ENCODE measurements around the gene ARHGAP32. TPM values are rescaled to one million over a fixed set of nuclear protein-coding genes. Genes with fewer than 3 reads are reported as not detected.

Gene ARHGAP32
- total RNA-seq, 1 experiment from 2014 or later: 27.8 TPM

DNA sequence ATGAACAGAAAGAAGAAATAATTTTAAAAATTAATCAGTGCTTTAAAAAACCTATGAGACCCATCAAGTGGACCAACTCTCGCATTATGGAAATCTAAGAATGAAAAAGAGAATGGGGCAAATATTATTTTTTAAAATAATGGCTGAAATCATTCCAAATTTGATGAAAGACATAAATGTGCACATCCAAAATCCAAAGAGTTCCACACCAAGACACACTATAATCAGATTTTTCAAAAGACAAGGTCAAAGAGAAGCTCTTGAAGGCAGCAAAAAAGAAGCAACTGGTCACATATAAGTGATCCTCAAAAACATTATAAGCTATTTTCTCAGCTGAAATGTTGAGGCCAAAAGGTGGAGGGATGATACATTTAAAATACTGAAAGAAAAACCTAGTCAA, 85.3 kb downstream of the ARHGAP32 start:
- TF ChIP-seq, protein P1, sequence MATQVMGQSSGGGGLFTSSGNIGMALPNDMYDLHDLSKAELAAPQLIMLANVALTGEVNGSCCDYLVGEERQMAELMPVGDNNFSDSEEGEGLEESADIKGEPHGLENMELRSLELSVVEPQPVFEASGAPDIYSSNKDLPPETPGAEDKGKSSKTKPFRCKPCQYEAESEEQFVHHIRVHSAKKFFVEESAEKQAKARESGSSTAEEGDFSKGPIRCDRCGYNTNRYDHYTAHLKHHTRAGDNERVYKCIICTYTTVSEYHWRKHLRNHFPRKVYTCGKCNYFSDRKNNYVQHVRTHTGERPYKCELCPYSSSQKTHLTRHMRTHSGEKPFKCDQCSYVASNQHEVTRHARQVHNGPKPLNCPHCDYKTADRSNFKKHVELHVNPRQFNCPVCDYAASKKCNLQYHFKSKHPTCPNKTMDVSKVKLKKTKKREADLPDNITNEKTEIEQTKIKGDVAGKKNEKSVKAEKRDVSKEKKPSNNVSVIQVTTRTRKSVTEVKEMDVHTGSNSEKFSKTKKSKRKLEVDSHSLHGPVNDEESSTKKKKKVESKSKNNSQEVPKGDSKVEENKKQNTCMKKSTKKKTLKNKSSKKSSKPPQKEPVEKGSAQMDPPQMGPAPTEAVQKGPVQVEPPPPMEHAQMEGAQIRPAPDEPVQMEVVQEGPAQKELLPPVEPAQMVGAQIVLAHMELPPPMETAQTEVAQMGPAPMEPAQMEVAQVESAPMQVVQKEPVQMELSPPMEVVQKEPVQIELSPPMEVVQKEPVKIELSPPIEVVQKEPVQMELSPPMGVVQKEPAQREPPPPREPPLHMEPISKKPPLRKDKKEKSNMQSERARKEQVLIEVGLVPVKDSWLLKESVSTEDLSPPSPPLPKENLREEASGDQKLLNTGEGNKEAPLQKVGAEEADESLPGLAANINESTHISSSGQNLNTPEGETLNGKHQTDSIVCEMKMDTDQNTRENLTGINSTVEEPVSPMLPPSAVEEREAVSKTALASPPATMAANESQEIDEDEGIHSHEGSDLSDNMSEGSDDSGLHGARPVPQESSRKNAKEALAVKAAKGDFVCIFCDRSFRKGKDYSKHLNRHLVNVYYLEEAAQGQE (IDR thresholded peaks at IDR 0.05; ENCODE audit: low read depth): no peak
- no peak for TF ChIP-seq SIN3A (IDR thresholded peaks at IDR 0.05; ENCODE audit: low read depth)
- TF ChIP-seq ZBTB33 (IDR thresholded peaks at IDR 0.05; ENCODE audit: extremely low read depth, insufficient replicate concordance, low read length): no peak
- no peak for TF ChIP-seq ELF1 (IDR thresholded peaks at IDR 0.05; ENCODE audit: borderline replicate concordance, low read depth)
- no peak for TF ChIP-seq SP1 (IDR thresholded peaks at IDR 0.05; ENCODE audit: low read depth)
- no peak for TF ChIP-seq EZH2 (IDR thresholded peaks at IDR 0.05)
- TF ChIP-seq ZNF274 (IDR thresholded peaks at IDR 0.05; ENCODE audit: low read depth, low read length): no peak
- TF ChIP-seq EZH2phosphoT487 (IDR thresholded peaks at IDR 0.05; ENCODE audit: borderline replicate concordance): no peak
- H3K4me2 ChIP-seq (ENCODE audit: low read length): no peak overlapping the region
- H3K4me1 ChIP-seq (ENCODE audit: control insufficient read depth in 1 of 2, insufficient read depth in 2 of 2, low read length in 2 of 2): no peaks in the 10 kb centered on the region
- 0 out of 4 replicates have a peak, but pooled peaks cover 0 to 3% of the 10 kb centered on the region in 2 experiments for H3K36me3 ChIP-seq (ENCODE audit: control insufficient read depth in 1 of 2, insufficient read depth in 2 of 2, low read length in 2 of 2)
- H3K9me2 ChIP-seq (ENCODE audit: insufficient read depth): no peaks in the 10 kb centered on the region
- no peaks in the 10 kb centered on the region for H4K20me1 ChIP-seq (ENCODE audit: insufficient read depth)
- no peak overlapping the region for H2AFZ ChIP-seq (ENCODE audit: low read depth, low read length, poor library complexity, severe bottlenecking)
- ChIA-PET POLR2A (no interaction called here), CTCF (no interaction called here), RAD21 (ENCODE audit: low non-redundant PET in 1 of 2, low total read pairs in 2 of 2, uncharacterized antibody in 2 of 2, unreplicated experiment in 2 of 2) (no interaction called here)
- no peak for DNase-seq (ENCODE audit: low read depth, low spot score)
- no peaks in the 10 kb centered on the region for H3K27me3 ChIP-seq (ENCODE audit: insufficient read depth, low read length)
- no TSS peak for BruUV-seq (replicated peaks)
- ATAC-seq: no peak
- 0 out of 4 replicates have a peak, but pooled peaks cover 0 to 4% of the 10 kb centered on the region in 2 experiments for H3K9me3 ChIP-seq (ENCODE audit: control insufficient read depth in 1 of 2, insufficient read depth in 1 of 2, low read depth in 1 of 2, low read length in 2 of 2)
- no peak overlapping the region for H3K9ac ChIP-seq (ENCODE audit: low read length)
- intact Hi-C loops (cut with micrococcal nuclease): no loop called here
- H3K27ac ChIP-seq (ENCODE audit: low read depth, low read length): no peak overlapping the region
- H3K4me3 ChIP-seq (replicated peaks in 1 of 2; ENCODE audit: low read depth in 1 of 2, low read length in 2 of 2): no peak overlapping the region
- H3K79me2 ChIP-seq (ENCODE audit: insufficient read depth, low read length): no peaks in the 10 kb centered on the region
